OCI-LY7 (cell line): ENCODE measurements around the gene ELAPOR2. TPM values are rescaled to one million over a fixed set of nuclear protein-coding genes. Genes with fewer than 3 reads are reported as not detected.
A peak's percentile ranks its signal among the peaks of the same experiment; 100 is the strongest.

Source experiments
- BruUV-seq: library from RNA; stranded (reverse); fragments of 400-500 nt; replicated peaks from 2 replicates; lab custom pipeline; 2021; lab: Mats Ljungman, UMichigan
- CTCF ChIA-PET: fragments of 300-600 bp; sonication (Branson Sonifier 250); formaldehyde crosslinking; loops from one replicate; lab custom pipeline; 2022; ENCODE audit warnings: antibody characterized with exemption; ENCODE audit not compliant: unreplicated experiment; lab: Charles Lee
- POLR2A ChIA-PET: fragments of 300-600 bp; sonication (Branson Sonifier 250); formaldehyde crosslinking; loops from one replicate; lab custom pipeline; 2022; ENCODE audit warnings: antibody characterized with exemption; lab: Charles Lee
- DNase-seq: peaks from one replicate; pipeline ENCODE4 v3.0.0-alpha.2; 2015; ENCODE audit warnings: low spot score
- H2AFZ ChIP-seq: fragments of 200-600 bp; sonication (generic), shearing (Covaris generic); 2 replicates; pipeline ENCODE4 v1.6.1; 2014; ENCODE audit warnings: mild to moderate bottlenecking, antibody characterized with exemption, low read length, moderate library complexity
- H3K27ac ChIP-seq: fragments of 200-600 bp; sonication (generic); 2 replicates; pipeline ENCODE4 v1.5.1; 2014; ENCODE audit warnings: mixed run types, low read depth, mild to moderate bottlenecking, moderate library complexity, low read length, inconsistent platforms; ENCODE audit not compliant: poor library complexity, severe bottlenecking
- H3K36me3 ChIP-seq: fragments of 200-600 bp; sonication (generic); 2 replicates; pipeline ENCODE4 v1.6.1; 2014; ENCODE audit warnings: mild to moderate bottlenecking, antibody characterized with exemption, low read length, moderate library complexity, mixed read lengths; ENCODE audit not compliant: insufficient read depth
- H3K4me1 ChIP-seq: fragments of 200-600 bp; sonication (generic); 2 replicates; pipeline ENCODE4 v1.5.1; 2014; ENCODE audit warnings: mild to moderate bottlenecking, low read length; ENCODE audit not compliant: insufficient read depth, poor library complexity, severe bottlenecking
- H3K4me2 ChIP-seq: fragments of 200-600 bp; sonication (generic); 2 replicates; pipeline ENCODE4 v1.6.1; 2014; ENCODE audit warnings: mild to moderate bottlenecking, low read length
- H3K4me3 ChIP-seq: fragments of 200-600 bp; sonication (generic); 2 replicates; pipeline ENCODE4 v1.5.1; 2014; ENCODE audit warnings: mild to moderate bottlenecking, low read depth, low read length; ENCODE audit not compliant: poor library complexity, severe bottlenecking
- H3K79me2 ChIP-seq: fragments of 200-600 bp; sonication (generic); 2 replicates; pipeline ENCODE4 v1.6.1; 2016; ENCODE audit warnings: low read depth, mild to moderate bottlenecking, low read length, moderate library complexity, mixed read lengths; ENCODE audit not compliant: insufficient read depth
- H3K9me2 ChIP-seq: fragments of 200-600 bp; sonication (generic); 2 replicates; pipeline ENCODE4 v1.6.1; 2016; ENCODE audit warnings: mild to moderate bottlenecking, low read length, mixed read lengths; ENCODE audit not compliant: insufficient read depth
- H3K9me3 ChIP-seq: fragments of 200-600 bp; sonication (generic); 2 replicates; pipeline ENCODE4 v1.6.1; 2014; ENCODE audit warnings: mild to moderate bottlenecking, mixed run types, low read length, mixed read lengths
- H4K20me1 ChIP-seq: fragments of 200-600 bp; sonication (generic); 2 replicates; pipeline ENCODE4 v1.6.1; 2014; ENCODE audit warnings: mild to moderate bottlenecking, antibody characterized with exemption, low read length, moderate library complexity, mixed read lengths; ENCODE audit not compliant: insufficient read depth
- CTCF ChIP-seq: fragments of 200-600 bp; sonication (generic); conservative IDR thresholded peaks from 2 replicates; pipeline ENCODE4 v1.5.1; 2014; ENCODE audit warnings: mild to moderate bottlenecking, antibody characterized with exemption, low read length, moderate library complexity, mixed read lengths
- EZH2phosphoT487 ChIP-seq: fragments of 200-600 bp; sonication (generic); IDR thresholded peaks from 2 replicates; pipeline ENCODE4 v1.6.1; 2018; ENCODE audit warnings: low read depth, borderline replicate concordance, mild to moderate bottlenecking, mixed run types, antibody characterized with exemption, low read length, moderate library complexity, mixed read lengths
- intact Hi-C: fragments of 100-400 bp; cut with micrococcal nuclease; formaldehyde crosslinking; loops from one replicate; pipeline ENCODE4 v1.10.0; 2022; ENCODE audit not compliant: unreplicated experiment
- total RNA-seq, 2 experiments: library from RNA; depleted of rRNA in 1 of 2; stranded (reverse); fragments of >200 nt in 1 of 2; shearing (Covaris generic) in 1 of 2; gene quantifications; 2 replicates each; pipeline ENCODE4 v1.2.3, GENCODE V29; 2014 to 2022

Gene ELAPOR2
- total RNA-seq, 2 experiments from 2014 or later, result 4.6 to 8.6 TPM

GRCh38 chr7:87016606-87017005, 42.8 kb downstream of the ELAPOR2 start:
- ChIA-PET POLR2A (no interaction called here), CTCF (no interaction called here)
- no TSS peak for BruUV-seq
- H3K79me2 ChIP-seq, result no peaks in the 10 kb centered on the region
- no peaks in the 10 kb centered on the region for H4K20me1 ChIP-seq
- no peaks in the 10 kb centered on the region for H3K9me3 ChIP-seq
- no peaks in the 10 kb centered on the region for H3K9me2 ChIP-seq
- TF ChIP-seq EZH2phosphoT487 (no peak), CTCF (no peak)
- H3K4me1 ChIP-seq, result no peaks in the 10 kb centered on the region
- DNase-seq, result no peak
- H2AFZ ChIP-seq, result no peak overlapping the region
- intact Hi-C loops, result no loop called here
- H3K4me2 ChIP-seq, result no peak overlapping the region
- no peak overlapping the region for H3K4me3 ChIP-seq
- no peaks in the 10 kb centered on the region for H3K36me3 ChIP-seq
- H3K27ac ChIP-seq, result no peak overlapping the region

- no peaks in the 10 kb centered on the region for H4K20me1 ChIP-seq
- BruUV-seq, result no TSS peak
- no peak overlapping the region for H2AFZ ChIP-seq
- H3K9me3 ChIP-seq, result no peaks in the 10 kb centered on the region
- no peaks in the 10 kb centered on the region for H3K36me3 ChIP-seq
- no peak overlapping the region for H3K4me2 ChIP-seq
- DNase-seq, result no peak
- no peaks in the 10 kb centered on the region for H3K4me1 ChIP-seq
- CTCF ChIA-PET, result no interaction called here
- no peak overlapping the region for H3K27ac ChIP-seq
- H3K79me2 ChIP-seq, result no peaks in the 10 kb centered on the region
- H3K4me3 ChIP-seq, result no peak overlapping the region
- TF ChIP-seq CTCF (peak; percentile 20; the same call in 1 of the 2 replicates), EZH2phosphoT487 (no peak)
- POLR2A ChIA-PET, result interaction anchor here (0.6 to 1.5 kb wide), 3 partner anchors 10 to 1509 kb away, joined by 3 to 4 read pairs (median 3); no protein-coding TSS in a partner anchor
- H3K9me2 ChIP-seq, result no peaks in the 10 kb centered on the region
- intact Hi-C loops, result no loop called here
Measured at GRCh38 chr7:87013840-87014190, 45.6 kb downstream of the ELAPOR2 start.

GRCh38 chr7:87013136-87013839, 46.2 kb downstream of the ELAPOR2 start:
- BruUV-seq, result no TSS peak

More at GRCh38 chr7:87013136-87013839, 46.2 kb downstream of the ELAPOR2 start:
- H3K79me2 ChIP-seq, result no peaks in the 10 kb centered on the region
- H2AFZ ChIP-seq, result no peak overlapping the region
- DNase-seq, result no peak
- no peaks in the 10 kb centered on the region for H3K36me3 ChIP-seq
- no peaks in the 10 kb centered on the region for H3K9me3 ChIP-seq
- no peak overlapping the region for H3K27ac ChIP-seq
- intact Hi-C loops, result no loop called here
- ChIA-PET POLR2A (interaction anchor here (0.6 to 1.5 kb wide), 3 partner anchors 9 to 1509 kb away, joined by 3 to 4 read pairs (median 3); no protein-coding TSS in a partner anchor), CTCF (no interaction called here)
- TF ChIP-seq CTCF (no peak), EZH2phosphoT487 (no peak)
- no peaks in the 10 kb centered on the region for H3K4me1 ChIP-seq
- no peak overlapping the region for H3K4me3 ChIP-seq
- H4K20me1 ChIP-seq, result no peaks in the 10 kb centered on the region
- no peaks in the 10 kb centered on the region for H3K9me2 ChIP-seq
- H3K4me2 ChIP-seq, result no peak overlapping the region
